Activated CD4-positive, CD25-positive, alpha-beta regulatory T cell treated with anti-CD3 and anti-CD28 coated beads, Interleukin-2, amount 50 U/mL, for 16 hours (primary cell): ENCODE results near the gene CLCNKA.
A peak's percentile ranks its signal among the peaks of the same experiment; 100 is the strongest.
"Not testable (repeated sequence)": the region's sequence is repeated elsewhere in the genome, so short reads cannot be mapped to it uniquely, and the experiment has no call there.

ENCODE experiments used
- DNase-seq: peaks from one replicate; pipeline ENCODE4 v3.0.0-alpha.2; 2020; ENCODE audit warnings: low read depth, low spot score

CLCNKA gene

DNA sequence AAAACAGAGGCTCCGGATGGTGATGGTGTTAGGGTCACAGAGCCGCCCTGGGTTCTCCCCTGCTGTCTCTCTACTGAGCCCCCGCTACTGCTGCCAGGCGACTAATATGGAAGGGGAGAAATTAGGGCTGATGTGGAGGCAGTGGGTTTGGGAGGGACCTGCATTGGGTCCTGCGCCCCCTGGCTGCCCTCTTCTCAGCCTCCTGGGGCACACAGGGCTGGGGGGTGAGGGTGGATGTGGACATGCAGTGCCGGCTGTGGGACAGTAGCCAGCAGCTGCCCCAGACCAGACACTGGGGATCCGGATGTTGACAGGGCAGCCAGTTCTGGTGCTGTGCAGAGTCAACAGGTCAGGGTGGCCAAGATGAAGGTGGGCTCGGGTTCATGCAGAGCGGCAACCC is 20.3 kb downstream of the CLCNKA start:
- DNase-seq = no peak

DNA sequence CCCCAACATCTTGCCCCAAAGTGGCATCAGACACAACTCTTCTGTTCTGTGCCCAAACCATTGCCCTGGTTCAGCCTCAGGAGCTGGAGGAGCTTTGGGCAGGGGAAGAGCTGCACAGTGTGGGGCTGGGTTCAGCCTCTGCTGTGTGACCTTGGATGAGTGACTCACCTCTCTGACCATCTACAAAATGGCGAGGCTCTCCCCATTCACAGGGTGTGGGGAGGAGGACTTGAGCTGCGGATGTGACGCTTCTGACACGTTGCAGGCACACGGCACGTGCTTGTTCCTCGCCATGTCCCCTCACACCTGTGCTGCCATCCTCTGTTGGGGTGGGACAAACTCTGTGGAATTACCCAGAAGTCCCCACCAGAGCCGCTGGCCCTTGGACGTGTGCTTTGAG is 20.8 kb downstream of the CLCNKA start:
- DNase-seq = not testable (repeated sequence)

DNA sequence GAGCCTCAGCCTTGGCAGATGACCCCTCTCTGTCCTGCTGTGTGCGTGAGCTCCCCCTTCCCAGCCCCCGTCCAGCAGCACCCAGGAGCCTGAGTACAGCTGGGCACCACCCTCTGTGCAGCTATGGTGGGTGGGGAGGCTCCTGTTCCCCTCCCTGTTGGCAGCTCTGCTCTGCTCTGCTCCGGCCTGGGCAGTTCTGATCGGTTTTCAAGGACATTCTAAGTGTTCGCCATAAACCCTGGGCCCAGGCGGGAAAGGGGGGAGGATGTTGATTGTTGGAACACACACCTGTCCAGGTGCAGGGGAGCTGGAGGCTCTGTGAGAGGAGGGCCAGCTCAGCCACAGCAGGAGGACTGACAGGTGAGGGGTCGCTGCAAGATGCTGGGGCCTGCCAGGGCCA is 21.7 kb downstream of the CLCNKA start, which contains the start of gene CLCNKB:
CLCNKB (plus strand) TSS at position 262 of the 400 bp plus-strand sequence. CDS start 711 bp downstream, outside the sequence.
- no peak for DNase-seq

DNA sequence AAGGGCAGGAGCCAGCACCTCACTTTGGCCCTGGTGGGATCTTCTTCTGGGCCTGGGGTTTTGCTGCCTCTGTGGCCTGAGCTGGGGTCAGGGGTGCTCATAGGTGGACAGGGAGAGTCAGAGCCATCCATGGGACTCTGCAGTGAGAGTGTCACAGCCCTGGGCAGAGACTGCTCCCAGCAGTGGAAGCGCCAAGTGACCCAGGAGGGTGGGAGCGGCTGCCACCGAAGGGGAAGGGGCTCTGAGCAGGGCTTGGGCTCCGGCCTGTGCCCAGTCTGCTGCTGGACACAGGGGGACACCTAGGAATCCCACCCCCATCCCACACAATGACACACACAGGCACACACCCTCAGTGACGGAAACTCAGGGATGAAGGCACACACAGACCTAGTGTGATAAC is 22.1 kb downstream of the CLCNKA start:
- DNase-seq = no peak

DNA sequence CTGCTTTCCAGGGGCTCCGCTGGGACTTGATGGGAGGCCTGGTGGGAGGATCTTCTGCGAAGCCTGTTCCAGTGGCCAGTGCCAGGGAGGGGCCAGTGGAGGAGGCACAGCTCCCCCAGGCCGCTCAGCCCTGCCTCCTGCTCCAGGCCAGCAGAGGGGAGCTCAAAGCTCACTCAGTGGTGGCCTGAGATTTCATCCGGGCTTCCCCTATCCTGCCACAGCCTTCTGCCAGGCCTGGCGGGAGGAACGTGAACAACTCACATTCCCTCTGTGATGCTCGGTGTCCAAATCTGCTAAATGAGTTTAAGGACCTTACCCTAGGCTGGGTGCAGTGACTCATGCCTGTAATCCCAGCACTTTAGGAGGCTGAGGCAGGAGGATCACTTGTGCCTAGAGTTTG is 25.0 kb downstream of the CLCNKA start:
- no peak for DNase-seq

DNA sequence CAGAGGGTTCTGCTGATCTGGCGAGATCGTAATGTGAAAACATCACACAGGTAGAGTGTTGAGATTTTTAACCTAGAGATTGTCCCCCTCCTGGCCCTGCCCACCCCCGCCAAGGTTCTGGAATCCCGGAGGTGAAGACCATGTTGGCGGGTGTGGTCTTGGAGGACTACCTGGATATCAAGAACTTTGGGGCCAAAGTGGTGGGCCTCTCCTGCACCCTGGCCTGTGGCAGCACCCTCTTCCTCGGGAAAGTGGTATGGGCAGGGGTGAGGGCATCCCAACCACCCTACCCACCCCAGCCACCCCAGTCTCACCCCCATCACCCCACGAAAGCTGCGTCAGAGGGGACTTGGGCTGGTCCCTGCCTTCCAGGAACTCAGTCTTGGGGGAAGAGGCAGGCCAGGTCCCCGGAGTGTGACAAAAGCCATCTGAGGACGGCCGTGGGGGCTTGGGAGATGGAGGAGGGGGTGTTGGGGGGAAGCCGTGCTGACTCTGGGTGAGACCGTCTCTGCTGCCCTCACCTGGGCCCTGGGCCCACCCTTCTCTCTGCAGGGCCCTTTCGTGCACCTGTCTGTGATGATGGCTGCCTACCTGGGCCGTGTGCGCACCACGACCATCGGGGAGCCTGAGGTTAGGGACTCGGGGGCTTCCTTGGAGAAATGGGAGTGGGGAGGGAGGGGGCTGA is 26.1 kb downstream of the CLCNKA start:
- no peak for DNase-seq

DNA sequence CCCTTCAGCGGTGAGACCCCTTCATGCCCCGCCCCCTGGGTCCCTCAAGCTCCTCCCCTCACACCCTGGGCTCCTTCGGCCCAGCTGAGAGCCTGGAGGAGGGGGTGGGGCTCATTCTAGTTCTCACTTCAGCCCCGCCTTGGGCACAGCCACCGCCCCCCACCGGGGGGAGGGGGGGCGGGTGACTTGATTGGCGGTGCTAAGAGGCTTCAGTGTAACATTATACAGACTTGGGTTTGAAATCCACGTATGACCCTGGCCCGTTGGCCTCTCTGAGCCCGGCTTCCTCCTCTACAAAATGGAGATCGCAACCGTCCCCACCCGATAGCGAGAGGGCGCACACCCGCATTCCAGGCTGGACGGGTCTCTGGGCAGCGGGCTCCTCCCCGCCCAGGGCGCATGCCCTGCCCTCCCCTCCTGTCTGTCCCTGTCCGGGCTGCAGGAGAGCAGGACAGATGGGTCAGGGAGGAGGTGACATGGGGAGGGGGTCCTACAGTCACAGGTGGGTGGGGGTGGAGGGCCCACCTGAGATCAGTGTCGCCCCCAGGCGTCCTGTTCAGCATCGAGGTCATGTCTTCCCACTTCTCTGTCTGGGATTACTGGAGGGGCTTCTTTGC is 26.8 kb downstream of the CLCNKA start:
- DNase-seq = no peak

DNA sequence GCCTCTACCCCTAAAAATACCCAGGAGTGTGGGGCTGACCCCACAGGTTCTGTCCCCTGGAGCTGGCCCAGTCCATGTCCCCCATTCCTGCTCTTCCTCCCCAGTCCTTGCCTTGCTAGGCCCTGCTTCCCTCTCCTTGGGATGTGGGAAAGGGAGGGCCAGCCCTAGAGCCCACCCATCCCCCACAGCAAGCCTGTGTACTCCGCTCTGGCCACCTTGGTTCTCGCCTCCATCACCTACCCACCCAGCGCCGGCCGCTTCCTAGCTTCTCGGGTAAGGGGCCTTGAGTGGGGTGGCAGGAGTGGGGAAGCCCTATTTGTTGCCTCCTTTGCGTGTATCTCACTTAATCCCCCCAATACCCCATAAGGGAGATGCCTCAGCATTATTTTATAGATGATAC is 28.5 kb downstream of the CLCNKA start:
- no peak for DNase-seq

DNA sequence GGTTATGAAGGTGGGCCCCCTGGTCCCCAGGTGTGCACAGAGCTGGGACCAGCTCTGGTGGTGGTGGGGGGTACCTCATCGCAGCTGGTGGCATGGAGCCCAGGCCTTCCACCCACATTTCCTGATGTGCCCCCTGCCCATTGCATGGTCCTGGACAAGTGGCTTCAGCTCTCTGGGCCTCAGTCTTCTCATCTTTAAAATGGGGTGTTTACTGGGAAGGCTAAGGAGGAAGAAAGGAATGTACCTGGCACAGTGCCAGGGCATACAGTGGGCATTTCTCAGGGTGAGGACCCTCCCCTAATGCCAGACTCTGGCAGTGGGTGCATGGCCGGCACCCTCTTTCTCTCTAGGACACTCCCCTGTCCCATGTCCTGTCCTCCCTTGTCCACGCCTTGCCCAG is 29.2 kb downstream of the CLCNKA start:
- no peak for DNase-seq

DNA sequence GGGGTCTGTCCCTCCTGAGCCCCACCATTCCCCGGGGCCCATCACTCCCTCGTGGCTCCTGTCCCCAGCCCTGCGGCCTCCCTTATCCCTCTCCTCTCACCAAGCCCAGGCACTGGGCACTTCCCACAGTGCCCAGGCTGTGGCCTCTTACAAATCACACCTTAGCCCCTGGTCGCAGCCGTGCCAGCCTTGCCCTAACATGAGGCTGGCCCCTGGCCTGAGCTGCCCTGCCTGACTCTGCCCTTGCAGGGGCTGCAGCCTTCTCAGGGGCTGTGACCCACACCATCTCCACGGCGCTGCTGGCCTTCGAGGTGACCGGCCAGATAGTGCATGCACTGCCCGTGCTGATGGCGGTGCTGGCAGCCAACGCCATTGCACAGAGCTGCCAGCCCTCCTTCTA is 30.1 kb downstream of the CLCNKA start:
- not testable (repeated sequence) for DNase-seq

DNA sequence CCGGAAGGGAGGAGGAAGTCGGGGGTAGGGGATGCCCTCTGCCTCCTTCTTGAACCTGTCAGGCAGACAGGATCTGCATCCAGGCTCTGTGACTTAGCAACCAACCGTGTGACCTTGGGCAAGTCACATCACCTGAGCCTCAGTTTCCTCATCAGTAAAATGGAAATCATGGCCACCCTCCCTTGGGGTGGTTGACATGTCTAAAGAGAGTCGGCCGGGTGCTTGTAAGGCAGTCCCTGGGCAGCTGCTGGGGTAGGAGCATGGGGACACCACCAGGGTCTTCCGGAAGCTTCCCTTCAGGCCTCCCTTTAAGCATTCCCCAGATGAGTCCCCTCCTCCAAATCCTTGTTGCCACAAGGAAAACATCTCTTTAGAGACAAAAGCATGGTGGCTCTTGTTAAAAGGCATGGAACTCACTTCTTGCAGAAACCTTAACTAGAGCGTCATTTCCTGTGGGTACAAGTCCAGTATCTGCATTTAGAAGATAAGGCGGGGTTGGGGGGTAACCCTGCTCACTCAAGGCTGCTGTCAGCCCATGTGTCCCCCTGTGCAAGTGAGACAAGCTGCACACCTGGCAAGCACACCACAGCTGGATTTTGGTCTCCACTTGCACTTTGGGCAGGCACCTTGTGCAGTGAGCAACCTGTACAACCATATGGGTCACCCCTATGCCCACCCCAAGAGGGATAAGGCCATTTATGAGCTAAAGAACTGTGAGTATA is 32.1 kb downstream of the CLCNKA start:
- no peak for DNase-seq

DNA sequence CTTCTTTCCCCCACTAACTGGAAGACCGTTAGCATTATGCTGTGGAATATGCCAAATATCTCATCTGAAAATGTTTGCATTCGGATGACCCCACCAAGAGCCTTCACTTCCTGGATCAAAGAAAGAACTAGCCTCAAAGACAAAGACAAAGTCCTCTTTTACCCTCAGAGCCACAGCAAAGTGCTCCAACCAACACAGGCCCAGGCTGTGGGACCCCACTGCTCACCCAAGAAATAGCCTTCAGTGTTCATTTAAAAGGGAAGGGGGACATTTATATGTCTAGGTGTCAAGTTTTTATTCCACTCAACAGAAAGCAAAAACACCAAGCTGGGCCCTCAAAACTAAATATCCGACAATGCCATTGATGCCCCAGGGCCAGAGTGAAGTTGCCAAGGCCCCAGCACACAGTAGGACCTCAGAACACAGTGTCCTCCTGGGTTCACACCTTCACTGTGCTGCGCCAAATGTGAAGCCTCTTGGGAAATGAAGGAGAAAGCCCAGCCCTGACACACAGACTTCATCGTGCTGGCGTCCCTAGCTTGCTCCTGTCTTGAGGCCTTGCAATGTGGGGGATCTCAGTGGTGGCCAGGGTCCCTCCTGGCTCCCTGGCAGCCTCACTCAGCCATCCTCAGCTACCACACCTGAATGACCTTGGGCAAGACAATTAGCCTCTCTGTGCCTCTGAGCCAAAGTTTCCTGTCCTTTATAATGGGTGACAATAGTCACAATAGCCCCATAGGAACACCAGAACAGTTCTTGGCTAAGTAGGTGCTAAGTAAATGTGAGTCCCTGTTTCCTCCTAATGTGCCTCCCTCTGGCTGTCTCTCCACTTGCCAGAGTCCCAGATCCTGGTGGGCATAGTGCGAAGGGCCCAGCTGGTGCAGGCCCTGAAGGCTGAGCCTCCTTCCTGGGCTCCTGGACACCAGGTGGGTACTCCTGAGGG is 33.0 kb downstream of the CLCNKA start:
- DNase-seq = no peak

DNA sequence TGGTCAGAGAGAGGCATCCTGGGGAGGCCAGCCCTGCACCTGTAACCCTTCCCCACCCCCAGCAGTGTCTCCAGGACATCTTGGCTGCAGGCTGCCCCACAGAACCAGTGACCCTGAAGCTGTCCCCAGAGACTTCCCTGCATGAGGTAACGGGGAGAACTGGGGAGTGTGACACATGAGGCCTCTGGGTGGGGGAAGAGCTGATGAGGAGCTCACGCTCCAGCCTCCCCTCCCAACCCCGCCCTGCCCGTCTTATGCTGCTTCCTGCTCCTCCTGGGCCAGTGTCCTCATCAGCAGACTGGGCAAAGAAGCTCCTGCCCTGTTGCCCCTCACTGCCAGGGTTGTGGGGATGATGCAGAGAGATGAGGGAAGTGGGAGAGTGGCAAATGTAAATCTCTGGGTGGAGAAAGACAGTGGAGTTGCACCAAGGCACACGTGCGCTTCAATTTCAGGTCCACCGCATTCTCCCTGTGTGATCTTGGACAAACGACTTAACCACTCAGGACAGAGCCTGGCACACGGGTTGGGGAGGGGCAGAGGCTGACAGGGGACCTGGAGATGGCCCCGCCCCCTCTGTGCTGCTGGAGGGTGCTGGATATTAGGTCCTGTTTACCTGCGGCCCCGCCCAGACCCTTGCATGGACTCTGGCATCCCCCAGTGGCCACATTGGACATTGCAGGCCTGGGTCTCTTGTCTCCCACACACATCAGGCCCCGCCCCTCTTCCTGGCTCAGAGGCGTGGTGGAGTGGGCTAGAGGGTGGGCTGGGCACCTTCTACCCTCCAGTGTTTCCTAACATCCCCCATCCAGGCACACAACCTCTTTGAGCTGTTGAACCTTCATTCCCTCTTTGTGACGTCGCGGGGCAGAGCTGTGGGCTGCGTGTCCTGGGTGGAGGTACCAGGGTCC is 34.0 kb downstream of the CLCNKA start:
- peak; percentile 65 for DNase-seq

DNA sequence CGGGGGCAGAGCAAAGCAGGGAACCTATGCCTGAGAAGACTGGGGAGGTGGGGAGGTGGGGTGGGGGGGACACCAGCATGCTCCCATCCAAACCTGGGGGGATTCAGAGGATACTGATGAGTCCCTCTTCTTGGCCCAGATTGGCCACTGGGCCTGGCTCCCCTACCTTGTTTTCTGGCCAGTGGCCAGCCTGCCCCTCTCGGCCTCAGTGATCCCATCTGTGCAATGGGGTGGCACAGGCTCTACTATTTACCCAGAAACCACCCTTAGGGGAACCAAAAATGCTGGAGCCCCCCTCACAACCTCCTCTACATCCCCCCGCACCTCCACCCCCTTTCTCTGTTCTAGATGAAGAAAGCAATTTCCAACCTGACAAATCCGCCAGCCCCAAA is 34.7 kb downstream of the CLCNKA start:
- not testable (repeated sequence) for DNase-seq

DNA sequence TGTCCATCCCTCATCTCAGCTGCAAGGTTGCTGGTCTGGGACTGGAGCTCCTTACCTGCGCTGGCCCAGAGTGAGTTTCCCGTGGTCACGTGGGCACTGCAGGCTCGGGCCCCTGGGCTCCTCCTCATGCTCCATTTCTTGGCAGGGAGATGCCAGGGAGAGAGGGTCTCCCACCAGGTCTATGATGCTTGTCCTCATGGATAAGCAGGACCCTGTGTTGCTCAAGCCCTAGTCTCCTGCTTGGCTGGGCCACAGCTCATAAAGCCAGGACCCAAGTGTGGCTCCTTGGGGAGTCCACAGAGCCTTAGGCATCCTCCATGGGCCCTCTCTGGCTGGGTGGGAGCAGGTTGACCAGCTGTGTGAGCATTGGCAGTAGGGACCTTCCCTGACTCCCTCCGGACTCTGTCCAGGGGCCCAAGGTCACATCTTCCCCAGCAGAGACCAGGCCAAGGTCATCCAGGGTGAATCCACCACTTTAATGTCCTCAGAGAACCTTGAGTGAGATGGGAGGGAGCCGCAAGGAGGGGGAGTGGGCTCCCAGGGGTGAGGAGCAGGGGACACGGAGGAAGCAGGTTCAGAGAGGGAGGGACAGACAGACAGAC is 35.6 kb downstream of the CLCNKA start:
- not testable (repeated sequence) for DNase-seq

DNA sequence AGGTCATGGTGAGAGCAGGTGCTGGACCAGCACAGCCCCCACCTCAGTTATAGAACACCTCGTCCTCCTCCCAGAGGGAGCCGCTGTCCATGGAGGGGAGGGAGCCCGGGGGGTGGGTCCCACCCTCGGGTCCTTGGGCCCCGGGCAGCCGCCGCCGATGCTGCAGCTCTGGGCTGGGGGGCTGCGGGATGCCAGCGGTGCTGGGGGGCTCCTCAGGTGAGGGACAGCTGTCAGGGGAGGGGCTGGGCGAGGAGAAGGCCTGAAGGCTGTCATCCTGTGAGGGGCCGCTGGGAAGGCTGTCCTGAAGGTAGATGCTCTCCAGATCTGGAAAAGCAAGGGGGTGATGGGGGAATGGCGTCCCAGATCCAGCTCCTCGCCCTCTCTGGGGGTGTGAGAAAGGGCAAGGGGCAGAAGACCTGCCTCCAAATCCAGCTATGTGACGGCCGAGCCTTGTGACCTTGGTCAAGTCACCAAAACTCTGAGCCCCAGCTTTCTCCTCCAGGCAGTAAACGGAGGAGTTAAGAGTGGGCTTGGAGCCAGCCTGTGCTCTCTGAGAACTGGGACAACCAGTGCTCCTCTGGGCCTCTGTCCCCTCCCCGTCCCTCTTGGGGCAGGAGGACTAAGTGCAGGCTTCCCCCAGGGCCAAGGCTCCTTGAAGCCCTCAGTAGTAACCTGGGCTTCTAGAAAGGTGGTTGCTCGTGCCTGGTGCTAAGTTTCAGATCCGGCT is 36.7 kb downstream of the CLCNKA start:
- not testable (repeated sequence) for DNase-seq

DNA sequence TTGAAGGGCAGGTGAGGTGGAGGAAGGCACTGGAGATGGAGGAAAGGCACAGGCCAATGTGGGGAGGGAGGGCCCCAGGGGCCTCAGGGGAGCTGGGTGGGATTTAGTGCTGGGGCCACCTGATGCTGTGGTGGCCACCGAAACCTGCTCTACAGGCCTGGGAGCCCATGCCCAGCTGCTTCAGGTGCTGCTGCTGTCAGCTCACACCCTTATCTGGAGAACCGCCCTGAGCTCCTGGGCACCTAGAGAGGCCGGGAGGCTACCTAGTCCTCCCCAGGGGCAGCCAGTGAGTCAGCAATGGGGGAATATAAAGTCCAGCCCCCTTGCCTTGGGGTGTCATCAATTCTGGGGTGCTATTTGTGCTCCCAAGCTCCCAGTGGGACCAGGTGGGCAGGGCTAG is 39.4 kb downstream of the CLCNKA start:
- DNase-seq = no peak

DNA sequence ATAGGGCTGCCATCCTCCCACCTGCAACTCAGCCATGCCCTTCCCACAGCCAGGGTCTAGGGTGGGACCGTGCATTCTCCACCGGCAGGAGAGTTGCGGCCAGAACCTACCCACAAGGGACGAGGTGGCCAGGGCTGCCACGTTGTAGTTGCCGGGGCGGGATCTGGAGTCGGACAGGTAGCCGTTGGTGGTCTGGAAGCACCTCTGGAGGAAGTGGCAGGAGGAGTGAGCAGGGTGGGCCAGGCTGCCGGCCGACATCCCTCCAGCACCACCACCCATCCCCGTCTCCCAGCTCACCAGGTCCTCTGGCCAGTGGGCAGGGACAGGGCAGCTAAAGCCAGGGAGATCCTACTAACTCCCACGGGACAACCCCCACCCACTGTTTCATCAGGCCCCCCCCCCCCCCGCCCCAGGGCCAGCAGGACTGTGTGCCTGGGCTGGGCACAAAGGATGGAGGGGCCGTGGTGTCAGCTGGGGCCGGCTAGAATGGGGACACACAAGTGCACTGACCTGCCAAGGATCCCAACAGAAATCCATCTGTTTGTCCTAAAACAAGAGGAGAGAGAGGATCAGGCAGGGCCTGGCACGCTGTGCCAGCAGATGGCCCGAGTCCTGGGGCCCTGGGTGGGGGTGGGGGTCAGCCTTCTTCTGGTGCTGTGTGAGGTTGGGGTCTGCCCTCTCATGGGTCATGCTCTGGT is 40.3 kb downstream of the CLCNKA start:
- not testable (repeated sequence) for DNase-seq

DNA sequence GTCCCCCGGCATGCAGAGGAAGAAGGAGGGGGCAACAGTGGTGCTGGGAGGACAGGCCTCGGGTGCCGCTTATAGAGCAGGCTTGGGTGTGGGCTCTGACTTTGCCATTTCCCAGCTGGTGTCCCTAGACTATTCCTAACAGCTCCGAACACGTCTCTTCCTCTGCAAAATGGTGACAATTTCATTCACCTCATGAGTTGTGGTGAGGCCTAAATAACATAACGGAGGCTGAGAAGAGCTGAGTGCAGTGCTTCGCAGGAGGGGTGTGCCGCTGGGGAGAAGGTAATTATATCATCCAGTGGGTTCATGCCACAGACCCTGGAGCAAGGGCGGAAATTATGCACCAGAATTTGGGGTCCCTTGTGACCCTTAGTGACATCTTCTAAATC is 40.8 kb downstream of the CLCNKA start:
- DNase-seq = not testable (repeated sequence)
